ENCODE data around the gene YY2.
"Not testable (repeated sequence)": the region's sequence is repeated elsewhere in the genome, so short reads cannot be mapped to it uniquely, and the experiment has no call there.

The YY2 gene

DNA sequence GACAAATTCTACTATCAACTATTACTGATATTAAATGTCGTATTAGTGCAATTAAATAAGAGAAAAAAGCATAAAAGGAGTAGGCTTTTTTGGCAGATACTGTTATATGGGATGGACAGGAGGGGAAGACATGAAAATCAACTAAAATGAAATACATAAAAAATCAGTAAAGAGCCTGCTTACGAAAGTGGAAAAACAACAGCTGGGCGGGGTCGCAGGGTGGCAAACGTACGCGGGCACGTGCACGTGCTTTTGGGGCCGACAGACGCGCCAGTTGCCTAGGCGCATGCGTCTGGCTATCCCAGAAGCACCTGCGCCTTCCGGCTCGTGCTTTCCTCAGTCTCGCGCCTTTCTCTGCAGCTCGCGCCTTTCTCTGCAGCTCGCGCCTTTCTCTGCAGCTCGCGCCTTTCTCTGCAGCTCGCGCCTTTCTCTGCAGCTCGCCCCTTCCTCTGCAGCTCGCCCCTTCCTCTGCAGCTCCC lies at the start of gene YY2:
TSS of gene YY2 (plus strand) at position 51 of the 479 bp plus-strand sequence. CDS start 498 bp downstream, outside the sequence.
- DNase-seq (ENCODE audit: low read depth): no peak

DNA sequence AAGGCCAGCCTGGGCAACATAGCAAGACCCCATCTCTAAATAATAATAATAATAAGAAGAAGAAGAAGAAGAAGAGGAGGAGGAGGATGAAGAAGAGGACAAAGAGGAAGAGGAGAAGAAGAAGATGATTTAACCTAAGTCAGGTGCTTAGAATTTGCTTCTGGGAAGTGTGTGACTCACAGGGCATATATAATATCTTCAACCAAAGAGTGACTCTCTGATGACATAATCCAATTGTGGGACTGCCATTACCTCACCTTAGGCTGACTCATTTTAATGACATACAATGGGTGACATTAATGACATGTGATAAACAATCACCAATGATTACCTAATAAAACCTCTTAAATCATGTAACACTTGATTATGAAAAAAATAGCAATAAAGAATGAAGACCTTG lies 49.1 kb upstream of the YY2 start:
- DNase-seq (ENCODE audit: low read depth): no peak

DNA sequence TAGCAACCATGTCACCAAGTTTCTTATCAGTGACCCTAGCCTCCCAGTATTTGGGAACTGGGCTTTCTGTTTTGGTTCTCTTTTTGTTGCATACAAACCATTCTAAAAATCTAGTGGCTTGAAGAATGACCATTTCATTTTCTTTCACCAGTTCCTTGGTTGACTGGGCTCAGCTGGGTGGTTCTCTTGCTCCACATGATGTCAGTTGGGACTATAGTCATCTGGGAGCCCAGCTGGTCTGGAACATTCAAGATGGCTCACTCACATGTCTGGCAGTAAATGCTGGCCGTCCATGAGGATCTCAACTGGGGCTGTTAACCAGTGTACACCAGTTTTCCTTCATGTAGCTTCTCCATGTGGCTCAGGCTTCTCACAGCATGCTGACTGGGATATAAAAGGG lies 44.0 kb upstream of the YY2 start:
- DNase-seq (ENCODE audit: low read depth): no peak

DNA sequence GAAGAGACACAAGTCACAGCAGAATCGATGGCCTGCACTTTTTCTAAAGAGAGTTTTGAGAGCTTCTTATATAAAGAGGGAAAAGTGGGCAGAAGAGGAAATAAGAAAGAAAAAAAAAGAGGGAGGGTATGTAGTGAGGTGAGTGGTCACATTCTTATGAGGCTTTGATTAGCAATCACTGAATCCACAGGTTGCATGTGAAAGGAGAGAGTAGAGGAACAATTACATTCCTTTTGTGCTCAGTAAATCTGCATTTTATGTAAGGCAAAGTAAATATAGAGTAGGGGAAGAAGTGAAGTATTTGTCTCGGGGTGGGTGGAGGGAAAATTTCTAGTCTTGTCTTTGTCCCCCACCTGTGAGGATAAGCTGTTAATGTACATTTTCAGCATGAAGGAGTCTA lies 43.2 kb upstream of the YY2 start:
- no peak for DNase-seq (ENCODE audit: low read depth)

DNA sequence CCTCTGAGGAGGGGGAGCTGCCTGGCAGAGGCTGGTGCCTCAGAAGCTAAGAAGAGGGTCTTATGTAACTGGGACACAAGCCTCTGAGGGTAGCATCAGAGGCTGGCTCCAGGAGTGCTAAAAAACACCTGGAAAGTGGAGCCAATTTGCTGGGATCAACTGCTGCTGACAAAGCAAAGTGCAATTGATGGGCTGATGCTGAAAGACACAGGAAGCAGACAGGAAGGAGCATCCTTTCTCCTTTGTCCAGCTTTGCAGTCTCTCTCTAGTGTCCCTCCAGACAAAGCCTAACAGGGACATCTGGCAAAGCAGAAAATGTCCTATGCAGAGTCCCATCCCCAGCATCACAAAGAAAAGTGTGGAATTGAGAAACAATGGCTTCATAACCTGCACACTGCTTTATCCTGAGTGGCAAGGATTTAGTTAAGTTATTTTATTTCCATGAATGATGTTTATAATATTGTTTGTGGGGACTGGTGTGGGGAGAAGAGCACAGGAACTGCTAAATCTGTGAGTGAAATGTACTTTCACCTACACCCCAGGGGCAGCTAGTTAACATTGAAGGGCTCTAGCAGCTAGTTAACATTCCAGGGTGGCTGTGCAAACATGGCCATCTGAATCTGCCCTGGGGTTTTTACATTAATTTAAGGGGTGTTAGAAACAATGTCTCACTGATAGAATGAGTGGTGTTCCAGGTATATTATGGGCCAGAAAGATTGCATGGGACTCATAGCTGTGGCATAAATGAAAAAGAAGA lies 42.0 kb upstream of the YY2 start:
- DNase-seq (ENCODE audit: low read depth): no peak

DNA sequence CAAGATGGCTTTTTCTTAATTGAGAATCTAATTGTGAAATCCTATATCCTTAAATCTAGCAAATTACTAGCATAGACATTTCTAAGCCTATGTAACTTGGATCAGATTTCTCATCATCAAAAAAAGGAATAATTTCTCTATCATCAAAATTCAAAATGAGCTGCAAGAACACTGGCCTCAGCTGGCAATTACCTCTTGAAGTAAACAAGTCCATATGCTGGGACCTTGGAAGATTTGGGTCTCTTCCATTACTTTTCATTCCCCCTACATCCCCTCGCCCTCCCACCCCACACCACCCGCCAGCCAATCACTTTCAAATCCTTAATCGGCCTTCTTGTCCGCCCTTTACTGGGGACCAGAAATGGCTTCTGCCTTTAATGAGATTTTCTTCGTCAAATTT lies 39.7 kb upstream of the YY2 start:
- DNase-seq (ENCODE audit: low read depth): no peak

DNA sequence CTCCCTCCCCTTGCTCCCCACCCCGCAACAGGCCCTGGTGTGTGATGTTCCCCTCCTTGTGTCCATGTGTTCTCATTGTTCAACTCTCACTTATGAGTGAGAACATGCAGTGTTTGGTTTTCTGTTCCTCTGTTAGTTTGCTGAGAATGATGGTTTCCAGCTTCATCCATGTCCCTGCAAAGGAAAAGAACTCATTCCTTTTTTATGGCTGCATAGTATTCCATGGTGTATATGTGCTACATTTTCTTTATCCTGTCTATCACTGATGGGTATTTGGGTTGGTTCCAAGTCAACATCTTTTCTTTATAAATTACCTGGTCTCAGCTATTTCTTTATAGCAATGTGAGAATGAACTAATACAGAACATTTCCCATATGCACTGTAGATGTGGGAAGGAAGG lies 35.6 kb upstream of the YY2 start:
- DNase-seq (ENCODE audit: low read depth): not testable (repeated sequence)

DNA sequence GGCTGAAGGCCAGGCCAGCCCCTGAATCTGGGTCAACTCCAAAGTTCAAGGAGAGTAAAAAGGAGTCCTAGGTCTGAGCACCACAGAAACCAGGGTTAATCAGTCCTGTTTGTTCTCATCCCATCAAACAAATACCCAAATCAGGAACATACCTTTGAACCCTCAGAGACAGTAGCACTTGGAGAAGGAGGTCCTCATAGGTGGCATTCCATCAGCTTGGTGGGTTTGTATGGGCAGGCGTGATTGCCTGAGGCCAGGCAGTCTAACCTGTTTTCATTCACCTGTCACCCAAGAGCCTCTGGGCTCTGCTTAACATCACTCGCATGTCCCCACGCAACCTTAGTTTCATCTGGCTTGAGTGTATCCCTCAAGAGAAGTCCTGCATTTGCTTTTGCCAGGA lies 33.9 kb upstream of the YY2 start:
- DNase-seq (ENCODE audit: low read depth): no peak

DNA sequence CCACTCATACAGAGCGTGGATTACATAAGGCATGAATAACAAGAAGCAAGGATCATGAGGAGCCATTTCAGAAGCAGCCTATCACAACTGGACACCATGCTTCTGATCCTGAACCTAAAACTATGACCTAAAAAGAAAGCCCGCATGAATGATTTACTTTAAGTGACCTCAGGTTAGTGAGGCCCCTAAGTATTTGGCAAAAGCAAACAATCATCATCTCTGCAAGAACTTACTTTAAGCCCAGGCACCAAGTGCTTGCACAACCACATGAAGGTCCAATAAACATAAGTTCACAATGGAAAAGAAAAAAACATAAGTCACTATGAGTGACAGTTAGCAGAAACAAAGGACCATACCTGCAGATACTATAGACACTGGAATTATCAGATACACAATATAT lies 24.3 kb upstream of the YY2 start:
- no peak for DNase-seq (ENCODE audit: low read depth)

DNA sequence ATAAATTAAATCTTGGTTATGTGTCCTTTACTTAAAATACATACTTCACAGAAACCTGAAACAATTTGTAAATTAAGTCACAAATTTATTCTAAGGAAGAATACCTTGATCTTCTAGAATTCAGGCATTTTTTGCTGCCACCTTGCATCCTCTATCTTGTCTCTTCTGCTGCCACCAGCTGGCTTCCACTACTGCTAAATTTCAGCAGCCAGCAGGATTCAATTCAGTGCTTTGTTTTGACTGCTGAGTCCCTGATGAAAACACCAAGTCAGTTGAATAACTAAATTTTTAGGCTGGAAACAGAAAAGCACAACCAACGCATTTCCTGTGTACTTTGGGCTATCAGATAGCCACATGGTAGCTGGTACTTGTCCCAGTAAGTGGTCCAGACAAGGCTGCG lies 18.7 kb upstream of the YY2 start:
- DNase-seq (ENCODE audit: low read depth): no peak

DNA sequence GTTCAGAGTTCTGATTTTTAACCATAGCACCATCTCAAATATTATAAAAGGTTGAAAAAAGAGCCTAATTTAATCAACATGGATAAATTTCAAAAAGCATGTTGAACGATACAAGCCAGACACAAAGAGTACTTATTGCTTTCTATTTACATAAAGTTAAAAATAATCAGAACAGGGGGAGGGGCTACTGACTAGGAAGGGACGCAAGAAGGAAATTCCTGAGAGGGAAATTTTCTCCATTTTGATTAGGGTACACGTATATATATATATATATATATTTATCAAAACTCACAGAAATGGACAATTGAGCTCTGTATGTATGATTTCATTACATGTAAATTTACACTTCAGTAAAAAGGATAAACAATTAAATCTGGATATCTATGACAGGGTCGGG lies 16.9 kb upstream of the YY2 start:
- no peak for DNase-seq (ENCODE audit: low read depth)

DNA sequence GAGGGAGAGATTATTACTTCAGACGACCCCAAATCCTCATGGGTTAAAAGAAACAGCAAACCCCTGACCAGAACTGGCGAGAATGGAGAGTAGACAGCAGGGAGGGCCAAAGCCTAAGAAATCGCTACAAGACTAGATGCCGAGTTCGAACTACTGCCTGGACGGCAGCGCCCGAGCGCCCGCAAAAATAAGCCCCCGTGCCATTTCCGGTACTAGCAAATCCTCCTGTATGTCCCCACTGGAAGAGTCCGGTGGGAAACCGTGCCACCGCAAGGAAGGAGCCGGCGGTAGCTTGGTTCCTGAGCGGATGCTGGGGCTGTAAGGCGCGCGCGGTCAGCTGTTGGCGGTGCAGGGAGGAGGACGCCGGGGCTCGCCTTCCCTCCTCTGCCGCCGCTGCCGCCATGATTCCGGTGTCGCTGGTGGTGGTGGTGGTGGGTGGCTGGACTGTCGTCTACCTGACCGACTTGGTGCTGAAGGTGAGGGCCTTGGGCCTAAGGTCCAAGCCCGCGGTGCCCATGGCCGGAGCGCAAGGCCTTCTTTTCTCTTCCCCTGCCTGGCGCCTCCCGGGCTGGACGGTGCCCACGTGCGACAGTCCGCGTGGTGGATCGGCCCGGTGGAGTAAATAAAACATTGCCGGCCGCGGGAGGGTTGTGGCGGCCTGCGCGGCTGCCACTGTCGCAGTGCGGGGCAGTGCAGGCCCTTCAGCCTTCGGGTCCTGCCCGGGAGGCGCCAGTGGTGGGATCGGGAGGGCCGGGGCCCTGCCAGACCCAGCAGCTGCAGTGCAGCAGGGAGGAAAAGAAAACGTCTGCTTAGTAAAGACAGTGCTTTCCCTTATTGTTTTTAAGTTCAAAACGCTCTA lies 16.2 kb upstream of the YY2 start, which contains the start of gene MBTPS2:
TSS of gene MBTPS2 (plus strand) at position 284 of the 859 bp plus-strand sequence. CDS start at position 402, 118 bp downstream.
- peak; percentile 63 for DNase-seq (ENCODE audit: low read depth)

DNA sequence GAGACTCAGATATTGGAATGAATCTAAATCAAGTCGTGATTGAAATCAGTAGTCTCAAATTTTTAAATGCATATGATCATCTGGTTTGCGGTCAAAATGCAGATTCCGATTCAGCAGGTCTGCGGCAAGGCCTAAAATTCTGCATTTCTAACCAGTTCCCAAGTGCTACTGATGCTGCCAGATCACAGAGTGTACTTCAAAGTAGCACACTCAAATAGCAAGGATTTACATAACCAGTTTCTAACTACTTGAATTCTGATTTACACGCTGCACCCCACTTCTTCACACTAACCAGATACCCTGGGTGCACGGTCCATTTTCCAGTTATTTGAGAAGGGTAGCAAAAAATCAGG lies 15.6 kb upstream of the YY2 start:
- no peak for DNase-seq (ENCODE audit: low read depth)

DNA sequence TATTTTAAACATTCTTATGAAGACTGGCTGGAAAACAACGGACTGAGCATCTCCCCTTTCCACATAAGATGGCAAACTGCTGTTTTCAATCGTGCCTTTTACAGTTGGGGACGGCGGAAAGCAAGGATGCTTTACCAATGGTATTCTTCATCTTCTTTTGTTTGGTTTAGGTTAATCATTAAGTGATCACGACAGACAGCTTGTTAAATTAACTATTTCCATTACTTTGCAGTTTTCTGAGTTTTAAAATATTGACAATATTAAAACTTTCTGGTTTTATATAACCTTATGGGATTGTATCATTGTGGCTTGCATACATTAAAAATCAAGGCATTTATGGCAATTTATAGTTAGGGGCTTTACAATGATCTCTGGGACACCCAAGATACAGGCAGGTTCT lies 12.6 kb upstream of the YY2 start:
- DNase-seq (ENCODE audit: low read depth): no peak

DNA sequence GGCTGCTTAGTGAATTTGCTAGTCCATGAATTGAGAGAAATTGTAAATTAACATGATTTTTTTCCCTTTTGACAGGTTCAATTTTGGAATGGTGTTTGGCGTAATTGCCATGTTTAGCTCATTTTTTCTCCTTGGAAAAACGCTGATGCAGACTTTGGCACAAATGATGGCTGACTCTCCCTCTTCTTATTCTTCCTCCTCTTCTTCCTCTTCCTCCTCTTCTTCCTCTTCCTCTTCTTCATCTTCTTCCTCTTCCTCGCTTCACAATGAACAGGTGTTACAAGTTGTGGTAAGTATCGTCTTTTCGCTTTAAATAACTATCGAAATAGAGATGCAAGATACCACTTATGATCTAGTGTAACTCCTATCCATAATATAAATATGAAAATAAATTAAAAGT lies 10.7 kb upstream of the YY2 start:
- no peak for DNase-seq (ENCODE audit: low read depth)

DNA sequence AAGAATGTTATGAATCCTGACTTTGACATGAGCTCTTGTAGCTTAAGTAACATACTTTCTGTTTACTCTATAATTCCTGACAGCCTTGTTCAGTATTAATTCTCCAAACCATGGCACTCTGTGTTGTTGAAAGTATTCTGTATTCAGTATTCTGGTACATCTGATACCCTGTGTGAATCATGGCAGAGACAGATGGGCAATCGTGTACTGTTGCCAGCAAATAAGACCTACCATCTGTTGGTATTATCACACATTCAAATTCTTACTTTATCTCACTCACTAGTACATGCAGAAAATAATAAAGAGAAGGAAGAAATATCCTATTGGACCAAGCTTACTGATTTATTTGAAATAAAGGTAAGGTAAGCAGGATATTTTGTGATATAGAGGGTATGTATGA lies 8.4 kb upstream of the YY2 start:
- no peak for DNase-seq (ENCODE audit: low read depth)

DNA sequence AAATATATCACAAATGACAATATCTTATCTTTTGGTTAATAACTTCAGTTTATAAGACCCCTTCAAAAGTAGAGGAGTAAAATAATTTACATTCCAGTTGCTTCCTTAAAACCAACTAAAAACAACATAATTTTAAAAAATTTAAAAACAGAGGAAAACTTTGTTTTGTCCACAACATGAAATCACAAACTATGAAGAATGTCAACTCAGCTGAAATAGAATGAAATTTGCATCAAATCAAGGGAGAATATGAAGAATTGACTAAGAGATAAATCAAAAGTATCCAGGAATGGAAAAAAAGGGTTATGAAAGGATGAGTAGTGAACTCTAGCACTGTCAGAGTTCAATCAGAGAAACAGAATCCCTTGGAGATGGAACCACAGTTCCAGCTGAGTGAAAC lies 2.2 kb upstream of the YY2 start:
- DNase-seq (ENCODE audit: low read depth): no peak

DNA sequence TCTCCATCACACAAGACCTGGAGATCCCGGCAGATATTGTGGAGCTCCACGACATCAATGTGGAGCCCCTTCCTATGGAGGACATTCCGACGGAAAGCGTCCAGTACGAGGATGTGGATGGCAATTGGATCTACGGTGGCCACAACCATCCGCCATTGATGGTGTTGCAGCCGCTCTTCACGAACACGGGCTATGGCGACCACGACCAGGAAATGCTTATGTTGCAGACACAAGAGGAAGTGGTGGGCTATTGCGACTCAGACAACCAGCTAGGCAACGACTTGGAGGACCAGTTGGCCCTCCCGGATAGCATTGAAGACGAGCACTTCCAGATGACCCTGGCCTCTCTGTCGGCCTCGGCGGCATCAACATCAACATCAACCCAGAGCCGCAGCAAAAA lies 717 bp downstream of the YY2 start:
- no peak for DNase-seq (ENCODE audit: low read depth)

DNA sequence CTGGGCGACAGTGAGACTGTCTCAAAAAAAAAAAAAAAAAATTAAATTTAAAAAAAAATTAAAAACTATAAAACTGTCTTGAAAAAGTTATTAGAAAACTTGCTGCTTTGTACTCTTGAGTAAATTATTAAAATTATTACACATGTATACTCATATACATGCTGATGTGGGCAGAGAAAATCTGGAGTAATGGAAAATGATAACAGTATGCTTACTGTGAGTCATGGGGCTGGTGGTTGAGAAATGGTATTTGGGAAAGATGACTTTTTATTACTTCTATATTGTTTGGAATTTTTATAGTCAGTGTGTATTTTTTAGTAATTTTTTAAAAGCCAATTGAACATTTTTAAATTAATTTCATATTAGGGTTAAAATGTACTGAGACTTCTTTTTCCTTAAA lies 7.5 kb downstream of the YY2 start:
- no peak for DNase-seq (ENCODE audit: low read depth)

DNA sequence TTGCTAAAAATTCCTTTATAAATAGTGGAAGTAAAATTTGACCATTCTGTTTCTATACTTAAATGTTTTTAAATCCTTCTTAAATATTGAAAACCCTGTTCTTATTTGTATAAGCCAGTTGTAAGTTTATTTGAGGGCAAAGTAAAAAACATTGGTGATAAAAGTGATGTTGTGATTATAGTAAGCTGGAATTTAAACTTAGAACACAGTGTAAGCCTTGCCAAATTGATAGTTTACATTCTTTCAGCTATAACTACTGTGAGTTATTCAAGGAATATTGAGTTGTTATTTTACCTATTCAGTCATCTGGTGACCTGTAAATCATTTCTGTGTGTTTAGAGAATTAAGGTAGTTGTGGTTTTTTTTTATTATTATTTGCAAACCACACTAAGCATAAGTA lies 9.6 kb downstream of the YY2 start:
- no peak for DNase-seq (ENCODE audit: low read depth)

DNA sequence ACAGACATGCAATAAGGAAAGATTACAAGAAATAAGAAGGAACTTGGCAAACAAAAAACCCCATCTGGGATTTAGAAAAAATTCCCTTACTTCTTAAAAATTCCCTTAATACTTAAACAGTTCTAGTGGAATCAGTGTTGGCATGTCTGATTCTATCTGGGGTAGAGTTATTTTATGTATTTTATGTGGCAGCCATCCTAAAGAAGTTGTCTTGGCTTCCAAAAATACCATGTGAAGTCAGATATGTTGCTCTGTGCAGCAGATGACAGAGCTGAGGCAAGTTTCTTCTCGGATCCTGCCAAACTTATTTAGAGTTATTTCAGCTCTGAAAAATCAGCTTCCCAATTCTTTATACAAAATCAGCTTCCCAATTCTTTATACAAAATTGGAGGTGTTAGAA lies 14.7 kb downstream of the YY2 start:
- no peak for DNase-seq (ENCODE audit: low read depth)

DNA sequence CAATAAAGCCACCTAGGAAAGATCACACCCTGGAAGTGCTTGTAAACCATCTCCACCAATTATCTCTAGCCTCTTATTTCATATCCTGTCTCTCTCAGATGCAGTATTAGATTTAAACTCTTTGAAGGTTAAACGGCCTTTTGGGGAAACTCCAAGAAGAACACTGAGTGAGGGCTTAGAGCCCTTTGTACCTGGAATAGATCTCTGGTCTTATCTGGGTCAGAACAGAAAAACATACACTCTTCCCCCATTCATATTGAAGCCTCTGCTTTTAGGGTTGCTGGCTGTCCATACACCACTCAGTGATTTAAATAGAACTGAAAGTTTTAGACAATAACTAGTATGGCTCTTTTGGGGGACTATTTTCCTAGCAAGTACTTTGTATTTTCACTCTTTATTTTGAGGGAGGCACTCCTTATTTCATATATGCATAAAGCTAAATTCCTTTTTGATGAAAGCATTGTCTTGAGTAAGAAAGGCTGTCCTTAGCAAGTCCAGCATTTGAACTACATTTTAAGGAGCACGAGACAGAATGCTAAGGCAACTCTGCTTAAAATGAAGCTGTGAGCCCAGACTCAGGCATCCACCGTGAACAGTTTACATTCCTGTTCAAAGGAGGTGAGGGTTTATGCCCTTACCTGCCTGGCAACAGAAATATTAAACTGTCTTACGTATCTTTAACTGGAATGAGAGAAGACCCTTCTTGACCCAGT lies 17.4 kb downstream of the YY2 start:
- no peak for DNase-seq (ENCODE audit: low read depth)

DNA sequence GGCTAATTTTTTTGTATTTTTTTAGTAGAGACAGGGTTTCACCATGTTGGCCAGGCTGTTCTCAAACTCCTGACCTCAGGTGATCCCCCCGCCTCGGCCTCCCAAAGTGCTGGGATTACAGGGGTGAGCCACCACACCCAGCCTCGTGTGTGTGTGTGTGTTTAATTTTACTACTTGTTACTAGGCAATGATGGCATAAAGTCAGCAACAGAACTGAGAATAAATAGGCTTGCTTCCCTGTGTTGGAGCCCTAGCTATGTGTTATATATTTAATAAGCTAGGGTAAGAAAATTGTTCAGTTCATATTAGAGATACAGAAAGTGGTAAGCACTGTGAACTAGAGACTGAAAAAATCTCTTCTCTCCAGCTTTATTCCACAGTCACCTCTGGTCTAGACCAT lies 18.4 kb downstream of the YY2 start:
- not testable (repeated sequence) for DNase-seq (ENCODE audit: low read depth)
